Activated T-helper 9 cell treated with anti-CD3 and anti-CD28 coated beads, Interleukin-2, amount 50 U/mL, for 16 hours (primary cell): Measurements from ENCODE around the gene OR5B21.

Experiments
- DNase-seq: peaks from one replicate; pipeline ENCODE4 v3.0.0-alpha.2; 2020; ENCODE audit warnings: low read depth

Gene OR5B21

DNA sequence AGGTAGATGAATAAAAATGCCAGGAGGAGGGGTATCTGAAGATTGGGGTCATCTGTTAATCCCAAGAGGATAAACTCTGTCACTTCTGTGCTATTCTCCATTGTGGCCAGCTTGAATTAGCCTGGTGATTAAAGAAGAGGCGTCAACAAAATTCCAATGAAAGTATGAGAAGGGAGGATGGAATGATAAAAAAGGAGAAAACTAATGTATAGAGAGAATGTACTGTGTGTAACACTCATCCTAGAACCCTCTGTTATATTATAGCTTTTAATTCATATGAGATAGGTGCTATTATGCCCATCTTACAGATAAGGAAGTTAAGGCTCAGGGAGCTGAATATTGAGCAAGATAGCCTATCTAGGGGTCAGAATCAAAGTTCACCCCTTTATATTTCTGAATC, at the start of gene OR5B21:
TSS of gene OR5B21 (minus strand) at position 101 of the 400 bp plus-strand sequence. CDS start at position 101, 0 bp downstream.
- DNase-seq: no peak

GRCh38 chr11:58549644-58550043, 41.7 kb upstream of the OR5B21 start:
- DNase-seq: no peak

GRCh38 chr11:58546841-58547240, 38.9 kb upstream of the OR5B21 start:
- no peak for DNase-seq

GRCh38 chr11:58531865-58532341, 24.0 kb upstream of the OR5B21 start:
- no peak for DNase-seq

DNA sequence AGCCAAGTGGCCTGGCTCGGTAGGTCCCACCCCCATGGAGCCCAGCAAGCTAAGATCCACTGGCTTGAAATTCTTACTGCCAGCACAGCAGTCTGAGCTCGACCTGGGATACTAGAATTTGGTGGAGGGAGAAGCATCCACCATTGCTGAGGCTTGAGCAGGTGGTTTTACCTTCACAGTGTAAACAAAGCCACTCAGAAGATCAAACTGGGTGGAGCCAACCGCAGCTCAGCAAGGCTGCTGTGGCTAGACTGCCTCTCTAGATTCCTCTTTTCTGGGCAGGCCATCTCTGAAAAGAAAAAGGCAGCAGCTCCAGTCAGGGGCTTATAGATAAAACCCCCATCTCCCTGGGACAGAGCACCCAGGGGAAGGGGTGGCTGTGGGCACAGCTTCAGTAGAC, 22.3 kb upstream of the OR5B21 start:
- DNase-seq: no peak

DNA sequence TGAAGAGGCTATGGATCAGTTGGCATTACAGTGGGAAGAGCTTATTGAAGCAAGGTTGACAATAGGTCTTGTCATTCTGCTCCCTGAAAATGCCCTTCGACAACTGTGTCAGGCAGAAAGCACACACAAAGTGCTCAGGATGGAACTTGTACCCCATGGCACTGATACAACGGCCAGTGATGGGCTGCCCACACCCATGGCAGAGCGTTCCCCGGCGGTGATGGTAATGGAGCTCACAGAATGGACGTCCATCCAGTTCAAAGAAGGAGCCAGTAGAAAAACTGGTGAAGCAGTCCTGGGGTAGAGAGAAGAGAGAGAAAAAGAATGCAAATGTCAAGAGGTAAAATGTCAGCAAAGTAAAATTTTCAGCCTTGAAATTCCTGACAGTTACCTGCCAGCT, 19.5 kb upstream of the OR5B21 start:
- DNase-seq: no peak

GRCh38 chr11:58526721-58527120, 18.8 kb upstream of the OR5B21 start:
- no peak for DNase-seq

DNA sequence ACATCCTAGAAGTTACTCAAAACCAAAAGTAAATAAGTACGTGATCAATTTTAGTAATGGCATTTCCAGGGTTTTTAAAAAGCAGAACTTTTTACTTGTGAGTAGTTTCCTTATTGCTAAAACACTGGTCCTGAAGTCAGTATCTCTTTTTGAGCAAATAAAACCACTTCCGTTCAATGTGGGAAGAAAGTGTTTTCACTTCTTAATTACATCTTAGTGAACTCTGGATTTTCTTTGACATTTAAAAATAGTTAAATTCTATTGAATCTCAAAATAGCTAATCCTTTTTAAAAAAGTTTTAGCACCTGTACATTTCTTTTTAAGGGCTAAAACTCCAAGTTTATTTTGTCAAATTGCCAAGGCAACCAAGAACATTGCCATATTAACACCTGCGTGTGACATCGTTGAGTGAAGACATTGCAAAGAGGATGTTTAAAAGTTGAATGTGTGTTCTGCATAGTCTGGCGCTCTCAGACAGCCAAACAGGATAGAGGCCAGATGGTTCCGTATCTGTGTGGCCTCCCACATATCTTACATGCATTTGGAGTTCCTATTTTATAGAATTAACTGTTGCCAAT, 17.2 kb upstream of the OR5B21 start:
- DNase-seq: no peak

GRCh38 chr11:58524232-58525036, 16.5 kb upstream of the OR5B21 start:
- DNase-seq: peak; percentile 13

- DNase-seq: no peak
Observed at GRCh38 chr11:58513747-58514367, 6.0 kb upstream of the OR5B21 start.

DNA sequence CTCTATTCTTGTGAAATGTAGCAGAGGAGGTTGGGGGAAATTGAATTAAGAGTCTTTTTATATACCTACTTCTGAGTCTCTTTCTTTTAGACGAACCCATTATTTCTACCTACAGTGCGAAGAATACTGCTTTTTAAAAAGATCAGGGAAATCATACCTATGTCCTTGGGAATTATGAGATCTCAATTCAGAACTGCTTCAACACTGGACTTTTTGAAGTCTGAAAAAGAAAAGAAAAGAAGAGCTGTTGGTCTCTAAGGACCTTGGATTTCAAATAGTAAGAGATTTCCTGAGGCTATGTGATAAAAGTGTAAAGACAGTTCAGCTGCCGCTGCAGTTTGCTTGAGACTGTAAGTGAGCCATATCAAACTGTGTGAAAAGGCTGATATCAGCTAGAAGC, 3.7 kb upstream of the OR5B21 start:
- no peak for DNase-seq

- DNase-seq: no peak
Observed at GRCh38 chr11:58509748-58510147, 1.8 kb upstream of the OR5B21 start.

DNA sequence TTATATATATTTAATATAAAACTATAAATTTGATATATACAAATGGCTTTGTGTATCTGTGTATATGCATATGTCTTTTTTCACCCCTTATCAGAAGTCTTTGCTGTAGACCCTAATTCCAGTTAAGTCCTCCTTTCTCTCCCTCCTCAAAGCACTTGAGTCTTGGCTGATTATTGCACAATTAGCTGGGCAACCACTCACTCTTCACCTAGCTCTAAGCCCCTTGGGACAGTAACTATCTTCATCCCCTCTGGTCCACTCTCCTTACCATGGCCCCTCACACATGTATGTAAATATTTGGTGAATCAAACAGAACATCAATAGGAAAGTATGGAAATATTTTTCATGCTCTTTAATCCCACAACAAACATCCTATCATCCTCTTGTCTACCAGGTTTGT, 909 bp upstream of the OR5B21 start:
- no peak for DNase-seq

DNA sequence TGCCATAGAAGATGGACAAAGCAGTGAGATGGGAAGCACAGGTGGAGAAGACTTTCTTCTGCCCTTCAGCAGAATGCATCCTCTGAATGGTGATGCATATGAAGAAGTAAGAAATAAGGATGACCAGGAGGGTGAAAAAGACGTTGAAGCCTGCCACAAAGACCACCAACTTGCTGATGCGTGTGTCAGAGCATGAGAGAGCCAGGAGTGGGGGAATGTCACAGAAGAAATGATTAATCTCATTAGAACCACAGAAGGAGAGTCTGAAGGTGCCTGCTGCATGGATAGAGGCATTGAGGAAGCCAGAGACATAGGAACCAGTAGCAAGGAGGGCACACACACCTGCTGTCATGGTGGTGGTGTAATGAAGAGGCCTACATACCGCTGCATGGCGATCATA, 550 bp downstream of the OR5B21 start:
- no peak for DNase-seq

DNA sequence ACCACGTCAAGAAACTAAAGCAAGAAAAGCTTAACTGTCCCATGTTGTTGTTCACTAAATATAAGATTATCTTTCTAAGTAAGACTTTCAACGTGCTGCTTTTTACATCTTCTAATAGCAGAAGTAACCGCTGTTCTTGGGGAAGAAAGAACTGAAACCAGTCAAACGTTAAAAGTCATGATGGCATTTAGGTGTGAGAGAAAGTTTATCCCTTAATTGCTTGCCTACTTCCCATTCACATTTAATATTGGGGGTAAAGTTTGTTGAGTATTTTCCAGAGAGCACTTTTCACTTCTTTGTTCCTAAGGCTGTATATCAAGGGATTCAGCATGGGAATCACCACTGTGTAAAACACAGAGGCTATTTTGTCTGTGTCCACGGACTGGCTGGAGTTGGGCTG, 970 bp downstream of the OR5B21 start:
- DNase-seq: no peak

DNA sequence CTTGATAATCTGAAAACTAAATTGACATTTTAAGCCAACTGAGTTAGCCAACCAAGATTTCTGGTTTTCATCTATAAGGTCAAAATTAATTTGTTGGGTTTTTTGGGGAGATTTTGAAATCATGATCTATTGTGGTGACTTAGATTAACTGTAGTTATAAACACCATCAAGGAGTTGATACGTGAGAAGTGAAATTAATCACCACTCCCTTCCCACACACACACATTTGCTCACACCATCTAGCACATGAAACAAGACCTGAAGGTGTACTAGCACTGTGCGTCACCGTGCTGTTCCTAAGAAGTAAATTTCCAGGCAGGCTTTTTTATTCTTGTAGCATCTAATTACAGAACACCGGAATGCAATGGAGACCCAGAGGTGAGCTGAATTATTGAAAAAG, 2.1 kb downstream of the OR5B21 start:
- DNase-seq: no peak

GRCh38 chr11:58504232-58504631, 3.7 kb downstream of the OR5B21 start:
- no peak for DNase-seq

DNA sequence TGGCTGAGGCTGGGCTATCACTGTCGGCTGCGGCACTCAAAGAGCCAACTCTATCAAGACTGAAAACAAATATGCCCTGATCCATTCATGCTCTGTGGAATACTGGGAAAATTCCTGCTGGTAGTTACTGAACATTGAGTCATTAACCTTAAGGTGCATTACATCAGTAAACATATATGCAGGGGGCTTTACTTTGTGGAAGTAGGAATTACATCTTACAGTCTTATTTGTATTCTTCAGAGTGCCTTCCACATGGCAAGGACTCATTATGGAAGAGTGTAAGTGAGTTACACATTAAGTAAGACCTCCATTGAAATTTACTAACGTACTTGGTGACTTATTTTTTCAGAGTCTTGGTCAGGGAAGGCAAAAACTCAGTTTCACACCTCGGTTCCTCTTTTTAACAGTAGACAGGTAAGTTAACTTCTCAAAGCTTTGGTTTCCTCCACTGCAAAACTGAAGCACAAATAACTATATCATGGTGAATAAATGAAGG, 4.5 kb downstream of the OR5B21 start:
- DNase-seq: no peak

DNA sequence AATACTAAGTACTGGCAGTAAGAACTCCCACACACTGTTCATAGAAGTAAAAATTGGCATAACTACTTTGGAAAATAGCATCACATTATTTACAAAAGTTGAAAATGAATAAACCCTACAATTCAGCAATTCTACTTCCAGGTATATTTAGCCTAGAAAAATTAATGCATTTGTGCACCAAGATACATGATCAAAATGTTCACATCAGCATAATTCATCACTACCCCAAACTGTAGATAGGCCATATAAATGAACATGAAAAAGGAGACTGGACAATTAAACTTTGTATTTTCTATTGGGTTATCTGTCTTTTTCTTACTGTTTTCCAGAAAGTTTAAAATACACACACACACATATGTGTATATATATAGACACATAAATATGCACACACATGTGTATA, 5.9 kb downstream of the OR5B21 start:
- DNase-seq: no peak

DNA sequence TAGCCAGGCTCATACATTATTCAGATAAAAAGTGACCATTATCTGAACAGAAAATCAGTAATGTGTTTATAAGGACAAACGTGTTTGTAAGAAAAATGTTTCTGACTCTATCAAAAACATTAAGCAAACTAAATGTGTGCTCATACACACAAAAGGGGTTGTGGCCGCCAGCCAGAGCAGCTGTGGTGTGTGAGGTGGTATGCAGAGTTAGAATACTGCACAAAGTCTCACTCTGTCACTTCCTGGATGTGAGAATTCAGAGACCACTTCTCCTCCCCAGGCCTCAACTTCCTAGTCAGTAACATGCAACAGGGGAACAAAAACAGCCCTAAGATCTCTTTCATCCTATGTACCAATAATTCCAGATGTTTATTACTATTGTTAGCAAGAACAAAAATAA, 9.4 kb downstream of the OR5B21 start:
- no peak for DNase-seq

DNA sequence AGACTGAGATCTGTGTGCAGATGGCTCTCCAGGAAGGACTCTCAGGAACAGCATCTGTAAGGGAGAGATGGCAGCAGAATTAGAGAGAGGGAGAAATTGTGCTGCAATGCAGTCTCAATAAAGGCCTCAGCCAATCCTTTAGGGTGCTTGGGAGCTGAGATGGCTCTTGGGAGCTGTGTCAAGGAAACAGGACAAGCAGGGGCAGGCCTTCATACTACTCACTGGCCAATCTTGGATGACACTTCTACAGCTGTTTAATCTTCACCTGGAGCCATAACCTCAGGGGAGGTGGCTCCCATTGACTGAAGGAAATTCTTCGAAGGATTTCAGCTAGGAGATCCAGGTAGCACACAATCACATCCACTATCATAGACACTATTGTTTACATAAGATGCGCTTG, 10.0 kb downstream of the OR5B21 start:
- no peak for DNase-seq

GRCh38 chr11:58495906-58496305, 12.0 kb downstream of the OR5B21 start:
- DNase-seq: no peak

DNA sequence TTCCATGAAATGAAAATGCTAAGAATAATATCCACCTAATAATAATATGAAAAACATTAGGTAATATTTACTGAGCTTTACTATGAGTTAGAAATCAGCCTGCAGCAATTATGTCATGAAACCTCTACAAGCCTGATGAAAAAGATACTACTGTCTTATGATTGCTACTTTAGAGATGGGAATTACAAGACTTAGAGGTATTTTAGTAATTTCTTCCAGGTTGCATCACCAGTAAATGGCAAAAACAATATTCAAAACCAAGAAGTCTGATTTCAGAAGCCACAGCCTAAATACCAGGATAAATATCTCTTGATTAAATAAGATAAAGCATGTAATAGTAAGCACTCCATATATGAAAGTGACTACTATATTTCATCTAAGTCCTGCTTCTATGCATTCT, 13.8 kb downstream of the OR5B21 start:
- DNase-seq: no peak
